SK-N-MC (cell line): ENCODE measurements around the gene CCDC63.
"Not testable (repeated sequence)": the region's sequence is repeated elsewhere in the genome, so short reads cannot be mapped to it uniquely, and the experiment has no call there.

Experiments
- EZH2 ChIP-seq: fragments of 200-600 bp; sonication (generic); IDR thresholded peaks from one replicate; pipeline ENCODE4 v1.6.1; 2017; ENCODE audit warnings: antibody characterized with exemption
- POLR2AphosphoS5 ChIP-seq: IDR thresholded peaks from 2 replicates; pipeline ENCODE4 v1.6.1; 2012; ENCODE audit warnings: mild to moderate bottlenecking, low read depth, low read length, borderline replicate concordance

GRCh38 chr12:110857954-110858353 is 11.2 kb downstream of the CCDC63 start:
- TF ChIP-seq EZH2, POLR2AphosphoS5: not testable (repeated sequence)
